PFSK-1 (cell line): ENCODE data around the gene PIGM.

Experiments
- FOXP2 ChIP-seq: optimal IDR thresholded peaks from 2 replicates; pipeline ENCODE3; 2011; ENCODE audit warnings: borderline replicate concordance, control low read depth, inconsistent platforms; ENCODE audit not compliant: insufficient read depth; ENCODE audit errors: extremely low read length, extremely low read depth
- POLR2AphosphoS5 ChIP-seq: IDR thresholded peaks from 2 replicates; pipeline ENCODE4 v1.6.1; 2012; ENCODE audit warnings: low read depth, mild to moderate bottlenecking, control low read depth, low read length, moderate library complexity
- SIN3A ChIP-seq: IDR thresholded peaks from 2 replicates; pipeline ENCODE4 v1.6.1; 2012; ENCODE audit warnings: mild to moderate bottlenecking, low read length, moderate library complexity, borderline replicate concordance; ENCODE audit not compliant: insufficient read depth
- TAF1 ChIP-seq: IDR thresholded peaks from 2 replicates; pipeline ENCODE4 v1.6.1; 2012; ENCODE audit warnings: low read length, control low read depth, borderline replicate concordance; ENCODE audit not compliant: insufficient read depth
- TF ChIP-seq, protein P1 (sequence below), 2 experiments: IDR thresholded peaks; 2 replicates each; pipeline versions ENCODE4 v1.6.1 to v1.8.0; 2011 to 2012; ENCODE audit warnings: low read depth in 2 of 2, low read length in 2 of 2, control low read depth in 1 of 2, inconsistent platforms in 1 of 2, mild to moderate bottlenecking in 1 of 2, moderate library complexity in 1 of 2; ENCODE audit not compliant: insufficient read depth in 1 of 2

Gene PIGM

DNA sequence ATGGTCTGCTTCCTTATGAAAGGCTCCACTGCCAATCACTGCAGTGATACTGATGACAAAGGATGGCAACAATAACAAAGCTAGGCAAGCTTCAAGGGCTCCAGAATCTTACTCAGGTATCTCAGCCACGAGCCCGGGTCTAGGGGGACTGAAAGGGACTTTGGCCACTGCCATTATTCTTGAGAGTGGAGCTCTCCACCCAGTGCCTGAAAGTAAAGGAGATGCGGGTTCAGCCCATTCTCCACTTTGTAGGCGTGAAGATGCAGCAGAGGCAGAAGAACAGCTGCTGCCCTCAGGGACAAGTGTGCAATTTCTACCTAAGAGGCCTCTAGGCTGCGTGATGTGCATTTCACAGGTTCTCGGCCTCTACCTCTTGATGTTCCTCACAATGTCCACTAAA is 46.3 kb downstream of the PIGM start:
- no peak for TF ChIP-seq TAF1
- TF ChIP-seq, protein P1, sequence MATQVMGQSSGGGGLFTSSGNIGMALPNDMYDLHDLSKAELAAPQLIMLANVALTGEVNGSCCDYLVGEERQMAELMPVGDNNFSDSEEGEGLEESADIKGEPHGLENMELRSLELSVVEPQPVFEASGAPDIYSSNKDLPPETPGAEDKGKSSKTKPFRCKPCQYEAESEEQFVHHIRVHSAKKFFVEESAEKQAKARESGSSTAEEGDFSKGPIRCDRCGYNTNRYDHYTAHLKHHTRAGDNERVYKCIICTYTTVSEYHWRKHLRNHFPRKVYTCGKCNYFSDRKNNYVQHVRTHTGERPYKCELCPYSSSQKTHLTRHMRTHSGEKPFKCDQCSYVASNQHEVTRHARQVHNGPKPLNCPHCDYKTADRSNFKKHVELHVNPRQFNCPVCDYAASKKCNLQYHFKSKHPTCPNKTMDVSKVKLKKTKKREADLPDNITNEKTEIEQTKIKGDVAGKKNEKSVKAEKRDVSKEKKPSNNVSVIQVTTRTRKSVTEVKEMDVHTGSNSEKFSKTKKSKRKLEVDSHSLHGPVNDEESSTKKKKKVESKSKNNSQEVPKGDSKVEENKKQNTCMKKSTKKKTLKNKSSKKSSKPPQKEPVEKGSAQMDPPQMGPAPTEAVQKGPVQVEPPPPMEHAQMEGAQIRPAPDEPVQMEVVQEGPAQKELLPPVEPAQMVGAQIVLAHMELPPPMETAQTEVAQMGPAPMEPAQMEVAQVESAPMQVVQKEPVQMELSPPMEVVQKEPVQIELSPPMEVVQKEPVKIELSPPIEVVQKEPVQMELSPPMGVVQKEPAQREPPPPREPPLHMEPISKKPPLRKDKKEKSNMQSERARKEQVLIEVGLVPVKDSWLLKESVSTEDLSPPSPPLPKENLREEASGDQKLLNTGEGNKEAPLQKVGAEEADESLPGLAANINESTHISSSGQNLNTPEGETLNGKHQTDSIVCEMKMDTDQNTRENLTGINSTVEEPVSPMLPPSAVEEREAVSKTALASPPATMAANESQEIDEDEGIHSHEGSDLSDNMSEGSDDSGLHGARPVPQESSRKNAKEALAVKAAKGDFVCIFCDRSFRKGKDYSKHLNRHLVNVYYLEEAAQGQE (IDR thresholded peaks at IDR 0.05; ENCODE audit: insufficient read depth in 1 of 2, low read depth in 2 of 2, low read length in 2 of 2) = no peak
- TF ChIP-seq FOXP2 = no peak
- TF ChIP-seq POLR2AphosphoS5 = no peak

DNA sequence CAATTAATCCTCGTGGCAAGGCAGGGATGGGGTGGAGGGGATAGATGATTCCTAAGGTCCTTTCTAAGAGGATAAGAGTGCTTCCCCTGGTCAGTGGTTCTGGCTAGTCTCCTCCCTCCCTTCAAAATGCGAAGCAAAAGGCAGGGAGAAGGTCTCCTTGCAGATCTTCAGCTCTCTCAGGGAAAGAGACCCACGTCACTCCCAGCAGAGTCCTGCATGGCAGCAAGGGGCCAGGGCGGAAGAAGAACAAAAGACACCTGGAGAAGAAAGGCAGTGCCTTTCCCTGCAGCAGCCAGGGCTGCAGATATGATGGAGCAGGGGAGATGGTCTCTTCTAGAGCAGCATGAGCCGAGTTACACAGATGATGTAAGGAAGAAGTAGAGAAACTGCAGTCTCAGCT is 48.1 kb downstream of the PIGM start:
- TF ChIP-seq, protein P1 (IDR thresholded peaks at IDR 0.05; ENCODE audit: insufficient read depth in 1 of 2, low read depth in 2 of 2, low read length in 2 of 2) = no peak
- TF ChIP-seq POLR2AphosphoS5 (no peak), FOXP2 (no peak), SIN3A (no peak), TAF1 (no peak)

DNA sequence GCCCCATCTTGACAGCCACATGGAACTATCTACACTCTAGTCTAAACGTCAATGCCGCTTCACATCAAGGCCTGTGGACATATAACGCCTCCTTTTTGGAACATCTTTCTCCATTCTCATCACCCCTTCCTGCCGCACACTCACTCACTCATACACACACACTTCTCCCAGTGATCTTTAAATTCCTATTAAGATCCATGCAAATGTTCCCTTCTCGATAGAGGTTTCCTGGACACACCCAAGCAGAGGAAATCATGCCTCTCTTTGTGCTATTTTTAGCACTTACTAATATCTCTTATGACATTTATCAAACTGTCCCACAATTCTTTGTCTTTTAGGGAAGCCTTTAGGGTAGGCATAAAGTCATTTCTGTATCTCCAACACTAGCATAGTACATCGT is 49.5 kb downstream of the PIGM start:
- no peak for TF ChIP-seq TAF1
- no peak for TF ChIP-seq SIN3A
- no peak for TF ChIP-seq POLR2AphosphoS5
- TF ChIP-seq, protein P1 (IDR thresholded peaks at IDR 0.05; ENCODE audit: insufficient read depth in 1 of 2, low read depth in 2 of 2, low read length in 2 of 2) = no peak
- TF ChIP-seq FOXP2 = no peak

DNA sequence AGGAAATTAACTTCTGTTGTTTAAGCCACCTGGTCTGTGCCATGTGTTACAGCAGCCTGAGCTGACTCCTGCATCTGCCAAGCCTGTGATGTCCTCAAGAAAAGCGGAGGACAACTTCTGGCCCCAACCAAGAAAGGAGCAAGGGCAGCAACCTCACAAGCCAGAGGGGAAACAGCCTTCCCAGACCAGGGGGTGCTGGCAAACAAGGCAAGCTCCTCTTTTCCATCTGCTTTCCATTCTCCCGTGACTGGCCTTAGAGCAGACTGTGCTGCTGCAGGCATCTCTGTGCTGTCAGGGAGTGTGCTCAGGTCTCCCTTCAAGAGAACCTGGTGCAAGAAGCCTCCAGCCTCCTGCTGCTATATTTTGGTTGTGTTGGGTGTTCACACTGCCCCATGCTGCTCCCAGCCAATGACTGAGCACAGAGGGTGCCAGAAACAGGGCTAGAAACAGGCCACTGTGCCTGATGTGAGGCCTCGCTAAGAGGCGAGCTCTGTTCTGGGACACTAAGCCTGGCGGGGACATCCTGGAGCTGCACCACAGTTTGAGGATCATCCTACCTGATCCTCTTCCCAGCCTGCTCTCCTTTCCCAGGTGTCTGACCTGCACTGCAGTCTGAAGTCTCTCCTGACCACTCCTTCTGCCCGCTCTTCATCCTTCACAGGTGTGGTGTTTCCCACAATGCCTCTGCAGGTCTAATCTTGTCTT is 50.3 kb downstream of the PIGM start:
- no peak for TF ChIP-seq POLR2AphosphoS5
- TF ChIP-seq TAF1 = no peak
- no peak for TF ChIP-seq SIN3A
- TF ChIP-seq FOXP2 = no peak
- TF ChIP-seq, protein P1 (IDR thresholded peaks at IDR 0.05; ENCODE audit: insufficient read depth in 1 of 2, low read depth in 2 of 2, low read length in 2 of 2) = no peak
